Stimulated activated CD8-positive, alpha-beta memory T cell treated with anti-CD3 and anti-CD28 coated beads, Interleukin-12 subunit alpha, Interleukin-12 subunit beta, amount 100 ng/mL, for 4 hours (primary cell): ENCODE results near the gene GPER1.

Experiments used
- DNase-seq: peaks from one replicate; pipeline ENCODE4 v3.0.0-alpha.2; 2020; ENCODE audit warnings: low read depth

Gene GPER1

DNA sequence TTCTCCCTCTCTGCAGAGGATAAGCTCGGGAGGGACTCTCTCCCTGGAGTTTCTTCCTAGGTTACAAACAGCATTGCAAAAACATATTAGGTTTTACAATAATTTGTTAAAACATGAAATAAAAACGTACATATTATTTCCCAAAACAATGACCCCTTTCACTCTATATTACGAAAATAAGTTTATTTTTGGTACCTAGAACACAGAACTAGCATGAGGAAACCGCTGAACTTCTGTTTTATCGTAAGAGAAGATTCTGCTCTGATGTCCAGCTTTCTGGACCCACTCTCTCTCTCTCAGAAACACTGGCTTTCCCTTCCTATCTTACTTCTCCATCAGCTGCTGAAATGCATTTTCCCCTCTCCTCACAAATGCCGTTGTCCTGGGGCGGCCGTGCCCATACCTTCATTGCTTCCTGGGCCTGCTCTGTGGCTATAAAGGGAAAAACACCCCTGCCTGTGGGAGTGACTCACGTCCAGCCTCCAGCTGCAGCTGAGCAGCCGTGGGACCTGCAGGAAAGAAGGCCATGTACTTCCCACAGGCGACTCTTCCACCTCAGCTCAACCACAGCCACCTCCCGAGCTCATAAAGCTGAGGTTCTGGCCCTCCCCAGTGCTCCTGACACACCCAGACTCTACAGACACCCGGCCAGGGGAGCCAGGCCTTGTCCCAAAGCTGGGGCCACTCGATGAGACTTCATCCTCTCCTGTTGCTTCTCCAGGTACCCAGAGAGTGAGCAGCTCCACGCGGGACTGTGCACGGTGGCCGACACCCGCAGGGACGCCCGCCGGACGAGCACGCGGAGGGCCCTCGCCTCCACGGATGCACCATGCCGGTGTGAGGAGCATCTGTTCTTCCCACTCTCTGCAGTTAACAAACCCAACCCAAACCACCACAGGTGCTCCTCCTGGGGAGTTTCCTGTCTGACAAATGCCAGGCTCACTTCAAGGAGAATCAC is 3.1 kb downstream of the GPER1 start:
- DNase-seq, result no peak

DNA sequence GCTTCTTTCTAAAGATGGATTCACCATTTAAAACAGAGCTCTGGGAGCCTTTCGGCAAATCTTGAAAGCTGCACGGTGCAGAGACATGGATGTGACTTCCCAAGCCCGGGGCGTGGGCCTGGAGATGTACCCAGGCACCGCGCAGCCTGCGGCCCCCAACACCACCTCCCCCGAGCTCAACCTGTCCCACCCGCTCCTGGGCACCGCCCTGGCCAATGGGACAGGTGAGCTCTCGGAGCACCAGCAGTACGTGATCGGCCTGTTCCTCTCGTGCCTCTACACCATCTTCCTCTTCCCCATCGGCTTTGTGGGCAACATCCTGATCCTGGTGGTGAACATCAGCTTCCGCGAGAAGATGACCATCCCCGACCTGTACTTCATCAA is 3.7 kb downstream of the GPER1 start:
- DNase-seq, result no peak

DNA sequence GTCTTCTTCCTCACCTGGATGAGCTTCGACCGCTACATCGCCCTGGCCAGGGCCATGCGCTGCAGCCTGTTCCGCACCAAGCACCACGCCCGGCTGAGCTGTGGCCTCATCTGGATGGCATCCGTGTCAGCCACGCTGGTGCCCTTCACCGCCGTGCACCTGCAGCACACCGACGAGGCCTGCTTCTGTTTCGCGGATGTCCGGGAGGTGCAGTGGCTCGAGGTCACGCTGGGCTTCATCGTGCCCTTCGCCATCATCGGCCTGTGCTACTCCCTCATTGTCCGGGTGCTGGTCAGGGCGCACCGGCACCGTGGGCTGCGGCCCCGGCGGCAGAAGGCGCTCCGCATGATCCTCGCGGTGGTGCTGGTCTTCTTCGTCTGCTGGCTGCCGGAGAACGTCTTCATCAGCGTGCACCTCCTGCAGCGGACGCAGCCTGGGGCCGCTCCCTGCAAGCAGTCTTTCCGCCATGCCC is 4.3 kb downstream of the GPER1 start:
- no peak for DNase-seq

DNA sequence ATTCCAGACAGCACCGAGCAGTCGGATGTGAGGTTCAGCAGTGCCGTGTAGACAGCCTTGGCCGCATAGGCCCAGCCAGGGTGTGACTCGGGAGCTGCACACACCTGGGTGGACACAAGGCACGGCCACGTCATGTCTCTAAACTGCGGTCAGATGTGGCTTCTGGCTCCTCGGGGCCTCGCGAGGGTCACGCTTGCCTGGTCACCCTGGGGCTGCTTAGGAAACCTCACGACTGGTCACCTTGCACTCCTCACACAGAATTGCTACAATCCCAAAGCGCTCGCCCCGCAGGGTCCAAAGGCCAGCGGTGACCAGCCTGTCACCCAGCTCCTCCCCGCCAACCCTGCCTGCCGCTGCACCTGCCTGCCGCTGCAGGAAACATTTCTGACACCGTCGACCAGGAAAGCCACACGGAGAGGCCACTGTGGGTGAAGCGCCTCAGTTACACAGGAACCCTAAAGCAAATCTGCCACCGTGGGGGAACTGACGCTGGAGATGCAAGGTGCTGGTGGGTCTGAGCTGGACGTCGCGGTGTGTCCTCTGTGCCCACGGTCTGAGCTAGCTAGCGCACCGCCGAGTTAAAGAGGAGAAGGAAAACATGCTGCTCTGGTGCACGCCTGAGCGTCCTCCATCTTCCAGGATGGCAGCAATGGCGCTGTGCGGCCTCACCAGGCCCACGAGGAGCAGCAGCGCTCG is 5.0 kb downstream of the GPER1 start:
- DNase-seq, result no peak

DNA sequence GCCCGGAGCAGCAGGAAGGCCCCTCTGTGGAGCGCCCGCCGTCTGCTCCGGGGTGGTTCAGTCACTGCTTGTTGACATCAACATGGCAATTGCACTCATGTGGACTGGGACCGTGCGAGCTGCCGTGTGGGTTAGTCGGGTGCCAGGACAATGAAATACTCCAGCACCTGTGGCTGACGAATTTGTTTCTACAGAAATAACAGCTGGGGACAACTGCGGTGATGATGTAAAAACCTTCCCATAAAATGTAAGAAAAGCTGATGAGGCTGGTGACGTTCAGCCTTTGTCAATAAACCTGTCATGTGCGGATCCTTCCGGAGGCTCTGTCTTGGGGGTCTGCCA is 5.6 kb downstream of the GPER1 start:
- DNase-seq, result no peak

DNA sequence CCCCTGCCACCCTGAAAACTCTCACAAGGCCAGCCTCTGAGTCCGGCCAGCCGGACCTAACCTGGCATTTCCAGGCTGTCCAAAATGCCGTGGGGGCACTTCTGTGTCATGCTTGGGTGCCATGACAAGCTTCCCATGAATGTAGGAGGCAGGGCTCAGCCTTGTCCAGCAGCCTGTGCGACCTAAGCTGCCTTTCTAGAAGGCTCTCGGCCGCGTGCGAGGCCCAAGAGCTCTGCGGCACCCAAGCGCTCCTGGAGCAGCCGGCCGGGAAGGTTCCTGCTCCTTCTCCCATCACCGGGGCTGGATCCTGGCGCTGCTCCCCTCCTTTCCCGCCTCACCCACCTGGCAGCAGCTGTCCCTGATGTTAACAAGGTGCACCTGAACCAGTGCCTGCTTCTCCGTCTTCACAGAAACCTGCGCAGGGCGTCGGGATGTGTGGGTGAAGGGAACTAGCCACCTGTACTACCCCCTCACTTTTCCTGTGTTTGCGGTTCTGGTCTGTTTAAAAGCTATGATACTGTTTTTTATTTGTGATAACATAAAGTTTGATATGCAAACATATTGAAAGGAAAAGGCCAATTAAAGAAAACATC is 6.1 kb downstream of the GPER1 start:
- no peak for DNase-seq

DNA sequence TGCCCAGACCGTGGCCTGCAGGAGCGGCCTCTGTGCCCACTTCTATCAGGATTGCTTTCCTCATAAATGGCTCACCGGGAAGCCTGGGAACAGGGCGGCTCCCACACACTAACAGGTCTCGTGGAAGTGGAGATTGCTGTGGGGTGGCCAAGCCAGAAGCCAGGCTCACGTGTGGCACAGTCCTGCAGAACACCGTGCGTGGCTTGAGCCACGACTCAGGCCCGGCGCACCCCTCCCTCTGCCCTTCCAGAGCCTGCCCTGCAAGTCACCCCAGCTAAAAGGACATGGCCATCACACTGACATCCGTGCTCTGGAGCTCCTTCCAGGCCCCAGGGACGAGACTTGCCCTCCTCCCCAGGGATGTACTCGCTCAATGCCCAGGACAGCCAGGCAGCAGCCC is 7.0 kb downstream of the GPER1 start:
- DNase-seq, result no peak

DNA sequence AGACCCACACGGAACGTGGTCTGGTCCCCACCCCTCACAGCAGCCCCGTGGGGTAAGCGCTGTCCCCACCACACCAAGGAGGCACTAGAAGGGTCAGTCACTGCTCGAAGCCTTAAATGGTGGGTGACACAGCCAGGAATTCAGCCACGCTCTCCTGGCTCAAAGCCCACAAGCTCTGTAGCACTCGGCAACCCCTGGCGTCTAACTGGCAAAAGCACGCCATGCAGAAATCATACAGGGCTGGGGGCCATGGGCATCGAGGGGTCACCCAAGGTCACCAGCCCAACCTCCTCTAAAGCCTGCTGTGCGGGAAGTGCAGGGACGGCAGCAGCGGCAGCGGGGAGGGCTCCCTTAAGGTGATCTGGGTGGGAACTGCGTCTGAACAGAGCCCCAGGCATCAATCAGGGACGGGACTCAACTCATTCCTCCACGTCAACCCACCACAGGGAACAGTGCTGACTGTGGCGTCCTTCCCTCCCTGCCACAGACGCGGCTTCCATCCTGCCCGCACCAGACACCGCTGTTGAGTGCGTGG is 7.8 kb downstream of the GPER1 start:
- DNase-seq, result no peak

DNA sequence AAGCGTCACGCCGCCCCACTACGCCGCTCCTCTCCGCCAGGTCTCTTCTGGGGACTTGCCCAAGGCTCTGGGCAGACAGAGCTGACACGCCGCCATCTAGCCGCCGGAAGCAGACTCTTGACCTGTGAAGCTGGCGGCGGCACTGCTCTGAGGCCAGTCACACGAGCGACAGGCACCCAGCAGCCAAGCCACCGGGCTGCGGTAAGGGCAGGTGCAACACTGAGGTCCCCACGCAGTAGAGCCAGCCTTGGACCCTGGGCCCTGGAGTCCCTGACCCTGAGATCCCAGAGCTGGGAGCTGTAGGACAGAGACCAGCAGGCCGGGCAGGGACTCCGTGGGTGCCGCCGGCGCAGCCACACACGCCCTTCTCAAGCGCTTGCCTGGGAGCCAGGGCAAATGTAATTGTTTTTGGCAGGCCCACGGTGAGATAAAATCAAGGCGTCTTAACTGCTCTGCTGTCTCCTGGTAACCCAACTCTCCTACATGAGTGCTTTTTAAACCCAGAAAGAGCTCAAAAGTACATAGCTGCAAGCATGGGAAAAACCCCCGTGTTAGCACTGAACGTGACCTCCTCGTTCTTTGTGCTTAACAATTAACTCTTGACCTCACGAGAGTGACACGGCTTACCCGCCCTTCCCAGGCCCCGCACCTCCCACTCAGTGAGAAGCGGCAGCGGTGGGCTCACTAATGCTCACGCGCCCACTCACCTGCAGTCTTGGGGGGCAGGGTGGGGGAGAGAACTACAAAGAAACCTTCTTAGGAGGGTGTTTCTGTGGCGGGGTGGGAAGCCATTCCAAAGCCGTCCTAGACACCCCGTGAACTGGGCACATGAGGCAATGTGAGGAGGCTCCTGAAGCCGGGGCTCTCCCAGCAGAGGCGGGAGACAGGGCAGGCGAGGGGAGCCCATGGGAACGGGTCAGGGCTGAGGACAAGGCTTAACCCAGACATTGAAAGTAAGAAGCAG is 8.5 kb downstream of the GPER1 start:
- no peak for DNase-seq

DNA sequence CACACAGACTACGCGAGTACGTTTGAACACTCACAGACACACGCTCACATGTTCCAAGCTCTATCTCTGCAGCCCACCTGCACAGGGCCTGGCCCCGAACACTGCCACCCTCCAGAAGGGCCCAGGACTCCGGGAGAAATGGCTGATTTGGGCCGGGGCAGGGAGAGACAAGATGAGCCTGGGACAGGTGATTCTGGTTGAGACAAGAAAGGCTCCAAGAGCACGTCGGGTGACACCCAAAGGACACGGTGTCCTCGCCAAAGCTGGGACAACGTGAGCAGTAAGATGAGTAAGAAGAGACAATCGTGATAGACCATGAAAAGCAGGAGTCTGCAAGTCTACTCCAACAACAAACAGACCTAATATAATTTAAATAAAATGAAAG is 9.2 kb downstream of the GPER1 start:
- no peak for DNase-seq

DNA sequence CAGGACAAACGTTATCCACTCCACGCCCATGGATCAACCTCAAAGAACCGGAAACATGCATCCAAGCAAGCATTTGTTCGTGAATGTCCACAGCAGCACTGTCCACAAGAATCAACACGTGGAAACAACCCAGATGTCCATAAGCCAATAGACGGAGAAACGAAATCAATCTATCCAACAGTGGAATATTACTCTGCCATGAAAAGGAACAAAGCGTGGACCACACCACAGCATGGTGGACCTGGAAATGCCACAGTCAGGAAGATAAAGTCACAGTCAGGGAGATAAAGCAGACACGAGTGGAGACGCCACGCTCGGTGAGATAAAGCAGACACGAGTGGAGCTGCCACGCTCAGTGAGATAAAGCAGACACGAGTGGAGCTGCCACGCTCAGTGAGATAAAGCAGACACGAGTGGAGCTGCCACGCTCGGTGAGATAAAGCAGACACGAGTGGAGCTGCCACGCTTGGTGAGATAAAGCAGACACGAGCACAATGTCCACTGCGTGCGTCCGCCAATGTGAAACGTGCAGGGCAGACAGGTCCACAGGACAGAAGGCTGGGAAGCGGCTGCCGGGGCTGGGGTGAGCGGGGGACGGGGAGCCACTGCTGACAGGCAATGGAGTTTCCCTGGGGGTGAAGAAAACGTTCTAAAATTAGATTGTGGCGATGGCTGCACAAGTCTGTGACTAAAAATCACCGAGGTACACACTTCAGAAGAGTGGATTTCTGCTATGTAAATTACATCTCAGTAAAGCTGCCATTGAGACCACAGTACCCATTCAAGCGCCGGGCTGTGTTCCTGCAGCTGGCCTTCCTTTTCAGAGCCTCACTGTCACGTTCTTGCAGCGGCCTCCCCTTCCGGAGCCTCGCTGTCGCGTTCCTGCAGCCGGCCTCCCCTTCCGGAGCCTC is 10.6 kb downstream of the GPER1 start:
- no peak for DNase-seq

DNA sequence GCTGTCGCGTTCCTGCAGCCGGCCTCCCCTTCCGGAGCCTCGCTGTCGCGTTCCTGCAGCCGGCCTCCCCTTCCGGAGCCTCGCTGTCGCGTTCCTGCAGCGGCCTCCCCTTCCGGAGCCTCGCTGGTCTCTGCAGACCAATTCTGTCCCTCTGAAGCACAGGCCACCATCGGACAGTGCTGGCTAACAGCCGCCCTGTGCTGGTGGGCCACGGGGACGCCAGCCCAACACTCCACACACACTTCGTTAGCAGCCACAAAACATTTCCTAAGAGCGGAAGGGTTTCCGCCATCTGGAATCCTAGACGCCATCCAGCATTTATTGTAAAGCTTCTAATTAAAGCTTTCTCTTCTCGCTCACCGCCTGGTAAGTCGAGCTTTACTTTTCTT is 11.2 kb downstream of the GPER1 start:
- DNase-seq, result no peak

DNA sequence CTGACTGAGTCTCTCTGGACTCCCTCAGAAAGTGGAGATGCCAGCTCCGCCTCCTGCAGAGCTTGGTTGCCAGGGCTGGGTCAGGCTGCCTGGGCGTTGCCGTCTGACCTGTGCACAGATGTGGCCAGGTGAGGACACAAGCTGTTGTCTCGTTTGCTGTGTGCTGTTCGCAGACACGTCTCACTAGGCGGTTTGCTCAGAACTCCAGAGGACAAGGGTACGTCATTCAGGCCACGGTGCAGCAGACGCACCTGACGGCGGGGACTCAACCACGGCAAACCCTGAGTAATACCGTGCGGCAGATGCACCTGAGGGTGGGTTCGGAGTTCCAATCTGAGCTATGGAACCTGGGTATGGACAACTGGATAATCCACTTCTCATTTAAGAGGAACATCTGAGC is 11.7 kb downstream of the GPER1 start:
- no peak for DNase-seq

DNA sequence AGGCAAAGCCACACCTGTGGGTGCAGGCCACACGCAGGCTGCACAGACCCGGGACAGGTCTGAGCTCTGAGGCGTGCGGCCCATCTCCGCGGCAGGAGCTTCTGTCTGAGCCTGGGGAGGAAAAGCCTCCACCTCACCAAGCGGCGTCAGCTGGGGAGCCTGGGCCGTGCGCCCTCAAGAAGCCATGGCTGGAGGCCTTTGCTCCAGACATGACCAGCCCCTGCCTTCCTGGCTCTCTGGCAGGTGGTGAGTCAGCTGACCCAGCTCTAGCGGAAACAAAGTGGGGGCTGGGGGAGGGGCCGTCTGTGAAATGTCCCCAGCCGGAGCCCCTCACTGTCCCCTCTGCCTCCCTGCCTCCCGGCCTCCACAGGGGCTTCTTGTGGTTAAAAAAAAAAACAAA is 12.5 kb downstream of the GPER1 start:
- DNase-seq, result no peak

DNA sequence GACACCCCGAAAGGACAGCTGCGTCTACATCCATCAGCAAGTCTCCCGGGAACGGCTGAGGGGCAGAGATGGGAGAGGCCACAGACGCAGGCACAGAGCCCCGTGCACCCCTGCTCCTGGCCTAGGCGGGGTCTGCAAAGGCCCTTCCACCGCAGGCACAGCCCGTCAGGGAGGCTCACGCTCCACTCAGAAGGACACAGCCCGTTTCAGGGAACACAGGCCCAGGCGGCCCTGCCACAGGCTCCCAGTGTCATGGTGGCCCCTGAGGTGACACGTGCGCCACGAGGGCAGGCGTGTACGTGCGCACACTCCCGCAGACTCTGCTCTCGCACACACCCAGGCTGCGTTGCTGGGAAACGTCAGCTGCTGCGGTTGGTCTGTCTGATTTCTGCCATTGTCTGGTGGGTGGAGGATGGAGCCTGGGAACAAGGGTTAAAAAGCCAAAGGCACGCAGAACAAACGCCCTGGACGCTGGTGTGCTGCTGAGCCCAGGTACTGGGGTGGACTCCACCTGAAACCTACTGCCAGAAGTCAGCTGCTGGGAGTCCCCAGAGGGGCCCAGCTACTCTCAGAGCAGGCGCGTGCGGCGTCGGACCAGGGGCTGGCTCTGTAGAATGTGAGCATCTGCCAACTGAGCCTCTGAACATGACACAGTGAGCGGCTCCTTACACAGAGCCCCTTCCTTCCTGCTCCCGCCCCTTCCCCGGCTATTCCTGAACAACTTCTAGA is 13.1 kb downstream of the GPER1 start:
- DNase-seq, result no peak

DNA sequence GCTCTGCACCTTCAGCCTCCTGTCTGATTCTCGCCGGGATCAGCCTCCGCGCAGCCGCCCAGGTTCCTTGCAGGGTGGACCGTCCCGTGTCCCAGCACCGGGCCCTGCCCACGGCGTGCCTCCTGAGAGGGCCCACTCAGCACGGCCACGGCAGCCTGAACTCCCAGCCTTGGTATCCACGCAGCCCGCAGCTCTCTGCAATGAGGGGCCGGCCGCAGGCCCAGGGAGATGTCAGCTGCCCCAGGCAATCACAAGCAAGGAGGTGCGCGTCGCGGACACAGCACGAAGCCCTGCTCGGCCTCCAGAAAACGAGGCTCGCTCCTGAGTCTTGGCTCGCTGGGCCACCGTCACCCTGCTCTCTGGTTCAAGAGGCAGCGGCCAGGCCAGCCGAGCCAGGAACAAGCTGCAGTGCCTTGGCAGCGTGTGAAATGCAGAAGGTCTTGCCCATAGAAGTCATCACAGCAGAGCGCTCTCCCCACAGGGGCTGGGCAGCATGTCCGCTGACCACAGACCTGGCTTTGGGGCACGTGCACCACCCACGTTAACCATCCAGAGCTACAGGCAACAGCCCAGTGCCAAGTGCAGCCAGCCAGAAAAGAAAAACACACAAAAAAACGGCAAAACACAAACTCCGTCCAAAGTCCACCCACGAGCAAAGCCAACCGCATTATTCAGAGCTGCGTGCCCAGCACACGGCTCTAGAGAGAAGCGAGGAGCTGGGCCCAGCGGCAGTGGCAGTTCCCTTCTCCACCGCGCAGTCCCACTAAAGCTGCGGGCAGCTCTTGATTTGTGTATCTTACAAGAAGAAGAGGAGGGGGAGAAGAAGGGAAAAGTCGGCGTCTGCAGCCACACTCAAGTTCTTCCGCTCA is 13.9 kb downstream of the GPER1 start:
- no peak for DNase-seq

DNA sequence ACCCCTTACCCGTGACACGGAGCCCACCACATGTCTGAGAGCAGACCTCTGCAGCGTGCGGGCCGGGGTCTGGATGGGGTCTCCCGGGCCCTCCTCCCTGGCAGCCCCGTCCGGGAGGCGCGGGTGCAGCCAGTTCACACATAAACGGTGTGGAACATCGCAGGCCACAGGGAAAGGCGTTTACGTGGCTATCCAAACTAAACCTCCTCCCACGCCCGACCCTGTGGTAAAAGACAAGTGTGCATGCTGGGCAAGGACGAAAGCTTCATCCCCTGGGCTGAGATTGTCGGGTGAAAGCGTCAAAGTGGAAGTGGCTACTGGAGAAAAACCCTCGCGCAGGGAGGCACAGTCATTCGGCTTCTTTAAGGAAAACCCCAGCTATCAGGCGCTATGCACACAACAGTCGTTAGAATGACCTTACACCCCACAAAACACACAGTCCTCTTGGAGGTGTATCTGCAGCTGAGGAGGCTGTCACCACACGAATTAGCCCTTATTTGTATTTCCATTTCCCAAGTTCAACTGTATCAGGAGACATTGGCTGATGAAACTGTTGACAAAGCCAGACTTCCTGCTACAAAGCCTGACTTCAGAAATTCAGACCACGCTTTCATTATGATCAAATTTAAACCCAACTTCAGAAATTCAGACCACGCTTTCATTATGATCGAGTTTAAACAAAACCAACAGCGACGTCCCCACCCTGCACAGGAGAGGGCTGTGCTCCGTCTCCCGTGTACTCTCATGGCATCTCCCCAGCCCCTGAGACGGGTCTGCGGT is 15.3 kb downstream of the GPER1 start:
- DNase-seq, result no peak
